ENCODE measurements around the gene SLC5A9. TPM values are rescaled to one million over a fixed set of nuclear protein-coding genes. Genes with fewer than 3 reads are reported as not detected.

The SLC5A9 gene
- total RNA-seq, 1 experiment from 2014 or later: not detected

DNA sequence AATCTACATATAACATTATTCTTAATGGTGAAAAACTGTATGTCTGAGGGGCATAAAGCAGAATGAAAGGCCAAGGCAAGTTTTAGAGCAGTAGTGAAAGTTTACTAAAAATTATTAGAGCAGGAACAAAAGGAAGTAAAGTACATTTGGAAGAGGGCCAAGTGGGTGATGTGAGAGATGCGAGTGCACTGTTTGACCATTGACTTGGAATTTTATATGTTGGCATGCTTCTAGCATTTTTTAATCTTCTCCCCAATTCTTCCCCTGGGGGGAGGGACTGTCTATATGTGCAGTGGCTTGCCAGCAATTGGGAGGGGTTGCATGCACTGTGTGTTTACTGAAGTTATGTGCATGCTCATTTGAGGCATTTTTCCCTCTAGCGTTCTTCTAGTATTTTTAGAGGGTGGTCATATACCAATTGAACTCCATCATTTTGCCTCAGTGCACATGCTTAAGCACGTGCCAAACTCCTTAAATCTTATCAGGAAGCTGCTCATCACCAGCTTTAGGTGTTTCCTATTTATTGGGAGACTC, 36.1 kb upstream of the SLC5A9 start:
- H3K36me3 Mint-ChIP-seq (ENCODE audit: insufficient read depth in 1 of 3, low read depth in 3 of 3): peaks cover 14 to 32% (median 19%) of the 10 kb centered on the region in 3 experiments
- Histone ChIP-seq H4K91ac (ENCODE audit: insufficient read length, low read depth, low read length) (no peak overlapping the region), H3K18ac (ENCODE audit: insufficient read length, low read depth, low read length) (no peak overlapping the region), H2AK5ac (ENCODE audit: insufficient read length, low read length) (no peak overlapping the region), H3K79me2 (ENCODE audit: insufficient read depth, low read length) (no peaks in the 10 kb centered on the region), H3K23me2 (ENCODE audit: insufficient read length, low read depth, low read length, poor library complexity, severe bottlenecking) (no peaks in the 10 kb centered on the region), H3K56ac (ENCODE audit: insufficient read length, low read depth, low read length) (no peak overlapping the region), H3K4me2 (ENCODE audit: insufficient read depth, insufficient read length, low read length) (no peak overlapping the region), H3K14ac (ENCODE audit: insufficient read depth, low read length) (no peak overlapping the region), H3K9ac (ENCODE audit: extremely low read depth, insufficient read length, low read length) (no peak overlapping the region), H2AFZ (ENCODE audit: low read length) (no peak overlapping the region), H3K27me3 (ENCODE audit: insufficient read depth, low read length) (no peaks in the 10 kb centered on the region), H3K79me1 (ENCODE audit: insufficient read depth, low read depth, low read length, poor library complexity, severe bottlenecking) (no peaks in the 10 kb centered on the region), H2BK20ac (ENCODE audit: low read depth, low read length, poor library complexity, severe bottlenecking) (no peak overlapping the region), H2BK15ac (ENCODE audit: low read depth, low read length) (no peak overlapping the region), H4K5ac (ENCODE audit: insufficient read length, low read depth, low read length) (no peak overlapping the region), H3K4ac (ENCODE audit: low read depth, low read length) (no peak overlapping the region), H4K20me1 (ENCODE audit: control insufficient read depth, insufficient read depth, insufficient read length) (no peaks in the 10 kb centered on the region), H3K4me1 (ENCODE audit: insufficient read depth, low read length) (no peaks in the 10 kb centered on the region), H4K8ac (replicated peaks; ENCODE audit: insufficient read length, low read depth, low read length) (no peak overlapping the region), H3K23ac (ENCODE audit: insufficient read length, low read depth, low read length) (no peak overlapping the region), H2BK5ac (ENCODE audit: insufficient read length, low read length) (no peak overlapping the region), H3T11ph (ENCODE audit: low read length) (no peak overlapping the region), H3K27ac (ENCODE audit: insufficient read length, low read depth, low read length) (no peak overlapping the region), H2BK12ac (ENCODE audit: insufficient read length, low read depth, low read length) (no peak overlapping the region), H3K9me3 (ENCODE audit: control insufficient read depth, low read depth, low read length) (peaks cover 46% of the 10 kb centered on the region), H2BK120ac (ENCODE audit: low read depth, low read length, poor library complexity, severe bottlenecking) (no peak overlapping the region)
- WGBS (ENCODE audit: extremely low coverage, insufficient read length, low lambda C conversion rate): no CpG with 5 or more reads among the region's 3 CpGs
- H3K27me3 Mint-ChIP-seq (ENCODE audit: low read depth): peaks cover 9% of the 10 kb centered on the region
- no peaks in the 10 kb centered on the region for H3K4me1 Mint-ChIP-seq
- TF ChIP-seq CTCF (conservative IDR thresholded peaks at IDR 0.05): no peak
- no peak for DNase-seq
- no peak overlapping the region for H3K4me3 Mint-ChIP-seq
- no peak overlapping the region for H3K27ac Mint-ChIP-seq
- H3K9me3 Mint-ChIP-seq: peaks cover 59 to 68% of the 10 kb centered on the region in 2 experiments

All from H9 (cell line).